CD14-positive monocyte (primary cell): ENCODE data around the gene NAIP. TPM values are rescaled to one million over a fixed set of nuclear protein-coding genes. Genes with fewer than 3 reads are reported as not detected.
"Not testable (repeated sequence)": the region's sequence is repeated elsewhere in the genome, so short reads cannot be mapped to it uniquely, and the experiment has no call there.

Experiments used
- DNase-seq, 3 donors: peaks; one replicate each; pipeline ENCODE4 v3.0.0-alpha.2; 2011 to 2022
- H2AFZ ChIP-seq: 2 replicates; pipeline ENCODE4 v1.6.0; 2012; ENCODE audit warnings: mild to moderate bottlenecking, low read depth, low read length, inconsistent platforms; ENCODE audit not compliant: insufficient read depth, poor library complexity, severe bottlenecking
- H3K27ac ChIP-seq, 2 donors: 1 replicate in 1 of 2; 2 replicates in 1 of 2; pipeline ENCODE4 v1.5.1; 2012 to 2013; ENCODE audit warnings: low read length in 2 of 2, control low read depth in 1 of 2, inconsistent platforms in 1 of 2, low read depth in 1 of 2, mild to moderate bottlenecking in 1 of 2
- H3K27me3 ChIP-seq, 2 donors: one replicate each; pipeline versions ENCODE4 v1.6.0 to v1.6.1; 2011 to 2013; ENCODE audit warnings: low read length in 2 of 2; ENCODE audit not compliant: control insufficient read depth in 2 of 2, insufficient read depth in 2 of 2
- H3K36me3 ChIP-seq, 2 donors: replicated peaks in 1 of 2; 1 replicate in 1 of 2; 2 replicates in 1 of 2; pipeline versions ENCODE4 v1.5.1 to v1.6.1; 2012 to 2013; ENCODE audit warnings: low read length in 2 of 2, control low read depth in 1 of 2, inconsistent platforms in 1 of 2, mild to moderate bottlenecking in 1 of 2; ENCODE audit not compliant: insufficient read depth in 2 of 2, control insufficient read depth in 1 of 2
- H3K4me1 ChIP-seq, 2 donors: 1 replicate in 1 of 2; 2 replicates in 1 of 2; pipeline versions ENCODE4 v1.5.1 to v1.6.1; 2012 to 2013; ENCODE audit warnings: low read length in 2 of 2, control low read depth in 1 of 2, inconsistent platforms in 1 of 2, mild to moderate bottlenecking in 1 of 2, moderate library complexity in 1 of 2; ENCODE audit not compliant: insufficient read depth in 2 of 2, control insufficient read depth in 1 of 2
- H3K4me2 ChIP-seq: replicated peaks from 2 replicates; pipeline ENCODE3; 2012; ENCODE audit warnings: low read length, moderate library complexity, mild to moderate bottlenecking; ENCODE audit not compliant: poor library complexity, severe bottlenecking; ENCODE audit errors: extremely low read depth
- H3K4me3 ChIP-seq, 3 experiments: fragments of 200-600 bp in 1 of 3; sonication (generic) in 1 of 3; replicated peaks in 1 of 3; 1 replicate in 2 of 3; 2 replicates in 1 of 3; pipeline ENCODE4 v1.5.1; 2011 to 2013; ENCODE audit warnings: low read length in 3 of 3, mild to moderate bottlenecking in 3 of 3, control low read depth in 2 of 3, low read depth in 2 of 3, inconsistent platforms in 1 of 3, moderate library complexity in 1 of 3
- H3K79me2 ChIP-seq: 2 replicates; pipeline ENCODE4 v1.6.0; 2012; ENCODE audit warnings: mild to moderate bottlenecking, control low read depth, inconsistent platforms, low read length, moderate library complexity; ENCODE audit not compliant: insufficient read depth
- H3K9ac ChIP-seq: 2 replicates; pipeline ENCODE4 v1.6.0; 2017; ENCODE audit warnings: low read length, mild to moderate bottlenecking; ENCODE audit not compliant: insufficient read depth, poor library complexity, severe bottlenecking
- H3K9me3 ChIP-seq, 2 donors: replicated peaks in 1 of 2; 1 replicate in 1 of 2; 2 replicates in 1 of 2; pipeline versions ENCODE4 v1.5.1 to v1.6.1; 2012 to 2013; ENCODE audit warnings: low read length in 2 of 2, control low read depth in 1 of 2; ENCODE audit not compliant: control insufficient read depth in 1 of 2, insufficient read depth in 1 of 2
- H4K20me1 ChIP-seq: 2 replicates; pipeline ENCODE4 v1.6.0; 2012; ENCODE audit warnings: mild to moderate bottlenecking, low read length, control low read depth, moderate library complexity; ENCODE audit not compliant: insufficient read depth
- H3K27ac Mint-ChIP-seq, 7 donors: one replicate each; pipeline ENCODE4 v1.8.0; 2020; ENCODE audit warnings: mild to moderate bottlenecking in 7 of 7, mixed read lengths in 7 of 7, moderate library complexity in 6 of 7, inconsistent platforms in 2 of 7
- H3K27me3 Mint-ChIP-seq, 3 donors: one replicate each; pipeline ENCODE4 v1.8.0; 2021 to 2022; ENCODE audit warnings: low read depth in 3 of 3, mild to moderate bottlenecking in 3 of 3, mixed read lengths in 3 of 3, moderate library complexity in 3 of 3, inconsistent platforms in 1 of 3
- H3K36me3 Mint-ChIP-seq, 2 donors: one replicate each; pipeline ENCODE4 v1.8.0; 2020; ENCODE audit warnings: mixed read lengths in 2 of 2, inconsistent platforms in 1 of 2, mild to moderate bottlenecking in 1 of 2
- H3K4me1 Mint-ChIP-seq: one replicate; pipeline ENCODE4 v1.8.0; 2020; ENCODE audit warnings: mild to moderate bottlenecking, mixed read lengths
- H3K4me3 Mint-ChIP-seq, 2 donors: one replicate each; pipeline ENCODE4 v1.8.0; 2020; ENCODE audit warnings: mild to moderate bottlenecking in 2 of 2, mixed read lengths in 2 of 2, moderate library complexity in 1 of 2
- H3K9me3 Mint-ChIP-seq, 7 donors: one replicate each; pipeline ENCODE4 v1.8.0; 2020 to 2022; ENCODE audit warnings: mixed read lengths in 7 of 7, mild to moderate bottlenecking in 6 of 7, moderate library complexity in 6 of 7, inconsistent platforms in 2 of 7
- WGBS: methylation state at CpG from one replicate; pipeline ENCODE4 v1.1.5; 2013; ENCODE audit warnings: missing lambda C conversion rate; ENCODE audit not compliant: insufficient coverage; 5-methylcytosine and 5-hydroxymethylcytosine counted together
- intact Hi-C, 2 donors: fragments of 100-400 bp; cut with micrococcal nuclease; formaldehyde crosslinking; loops; one replicate each; pipeline versions ENCODE4 v1.15.0 to v1.15.1; 2023
- polyA minus RNA-seq: library from RNA; depleted of rRNA, polyadenylated mRNA; stranded (reverse); fragments of >200 nt; gene quantifications from 2 replicates; pipeline ENCODE4 v1.2.3, GENCODE V29; 2012
- polyA plus RNA-seq, 3 donors: library from polyadenylated mRNA; depleted of rRNA in 1 of 3; unstranded in 2 of 3; stranded (reverse) in 1 of 3; fragments of 300-500 nt in 2 of 3; fragments of >200 nt in 1 of 3; fragmentation: Illumina TruSeq in 2 of 3; gene quantifications; 1 replicate in 2 of 3; 2 replicates in 1 of 3; pipeline ENCODE4 v1.2.3, GENCODE V29; 2012 to 2021
- total RNA-seq, 12 experiments: library from RNA in 1 of 12; stranded (reverse) in 1 of 12; fragments of 120-200 nt in 1 of 12; gene quantifications; one replicate each; pipeline ENCODE4 v1.2.4 and lab custom pipeline; 2013 to 2026; ENCODE audit warnings: mixed read lengths in 6 of 12, inconsistent platforms in 1 of 12

The NAIP gene
- 153 TPM for total RNA-seq (2013)
- polyA plus RNA-seq (10 to 100 TPM; 76.9 to 83.6 (median 77.9) TPM), polyA minus RNA-seq (55.1 and 66.7 TPM in 2 replicates), total RNA-seq (lab: John Stamatoyannopoulos, UW) (4.9 to 55.8 (median 23.5) reads per million in 11 experiments)

- H3K79me2 ChIP-seq, DNase-seq, H3K9ac ChIP-seq, H3K4me2 ChIP-seq, H3K36me3 ChIP-seq, H3K36me3 Mint-ChIP-seq, H3K27me3 ChIP-seq, H3K9me3 Mint-ChIP-seq, H3K9me3 ChIP-seq, H3K27ac ChIP-seq, H2AFZ ChIP-seq, H3K4me1 ChIP-seq, H3K4me3 Mint-ChIP-seq, H3K27me3 Mint-ChIP-seq, H3K4me1 Mint-ChIP-seq, H4K20me1 ChIP-seq, H3K4me3 ChIP-seq, intact Hi-C loops: not testable (repeated sequence)
- no CpG with 5 or more reads among the region's 8 CpGs for WGBS
- H3K27ac Mint-ChIP-seq = peak within 1 kb of the TSS in 1 of 7 donors; percentile 60
Observed at GRCh38 chr5:71025289-71025953, at the start of gene NAIP. TSS of gene NAIP (minus strand) at chr5:71025339. CDS start at chr5:71012915, 12,424 bp downstream.

DNA sequence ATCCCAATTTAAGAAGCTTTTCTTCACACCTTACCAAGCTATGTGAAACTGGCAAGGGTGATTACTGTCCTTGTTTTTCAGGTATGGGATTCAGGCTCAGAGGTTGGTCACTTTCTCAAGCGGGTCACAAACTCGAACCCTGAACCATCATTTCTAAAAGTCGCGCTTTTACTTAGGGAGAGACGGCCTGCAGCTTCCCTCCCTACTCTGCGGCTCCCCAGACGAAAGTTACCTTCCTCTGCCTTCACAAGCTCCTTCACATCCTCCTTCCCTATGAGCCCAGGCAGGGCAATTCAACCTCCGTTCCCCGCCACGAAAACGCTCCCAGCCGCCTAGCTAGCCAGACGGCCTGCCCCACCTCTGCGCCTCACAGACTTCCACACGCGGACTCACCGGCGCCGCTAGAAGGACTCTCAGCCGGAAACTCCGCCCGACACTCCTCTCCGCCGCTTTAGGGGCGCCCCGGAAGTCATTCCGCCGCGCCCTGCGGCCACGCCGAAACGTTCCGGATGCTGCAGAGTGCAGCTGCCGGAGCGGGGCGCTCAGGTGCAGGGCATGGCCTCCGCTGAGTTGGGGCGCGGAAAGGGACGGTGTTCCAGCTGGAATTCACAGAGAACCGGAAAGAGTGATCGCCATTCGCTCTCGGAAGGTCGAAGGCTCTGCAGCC lies 42.3 kb upstream of the NAIP start, which contains the start of gene GTF2H2:
Gene GTF2H2 (minus strand): TSS at position 415 of the 667 bp plus-strand sequence. CDS start 4,913 bp downstream, outside the sequence.
- H3K36me3 ChIP-seq, H3K4me3 ChIP-seq, H3K4me1 ChIP-seq, H3K9me3 Mint-ChIP-seq, H4K20me1 ChIP-seq, H3K27ac ChIP-seq, H3K4me1 Mint-ChIP-seq, H3K27me3 Mint-ChIP-seq, H2AFZ ChIP-seq, H3K36me3 Mint-ChIP-seq, H3K4me2 ChIP-seq, H3K27ac Mint-ChIP-seq, H3K9ac ChIP-seq, H3K27me3 ChIP-seq, H3K9me3 ChIP-seq, DNase-seq, H3K79me2 ChIP-seq, intact Hi-C loops, H3K4me3 Mint-ChIP-seq: not testable (repeated sequence)
- no CpG with 5 or more reads among the region's 46 CpGs for WGBS

DNA sequence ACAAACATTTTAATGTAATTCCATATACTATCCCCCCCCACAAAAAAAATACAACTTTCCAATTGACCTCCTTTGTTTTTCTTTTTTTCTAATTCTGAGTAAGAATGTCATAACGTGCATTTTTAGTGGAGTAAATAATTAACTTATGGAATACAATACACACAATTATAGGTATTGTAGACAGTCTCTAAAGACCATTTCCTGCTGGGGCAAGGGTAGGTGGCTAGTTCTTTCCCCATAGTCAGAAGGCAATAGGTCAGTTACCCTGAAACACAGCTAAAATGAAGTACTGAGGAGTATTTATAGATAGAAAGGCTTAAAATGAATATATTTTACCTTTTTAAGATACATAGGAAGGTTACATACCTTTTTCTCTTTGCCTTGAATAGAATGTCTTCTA lies 36.2 kb upstream of the NAIP start:
- H3K79me2 ChIP-seq, H3K4me3 ChIP-seq, H3K9ac ChIP-seq, H4K20me1 ChIP-seq, H3K36me3 ChIP-seq, H3K4me1 ChIP-seq, intact Hi-C loops, H3K27me3 ChIP-seq, H3K27ac ChIP-seq, H3K36me3 Mint-ChIP-seq, H3K9me3 Mint-ChIP-seq, H3K27me3 Mint-ChIP-seq, H3K4me3 Mint-ChIP-seq, H2AFZ ChIP-seq, H3K4me1 Mint-ChIP-seq, DNase-seq, H3K27ac Mint-ChIP-seq, H3K4me2 ChIP-seq, H3K9me3 ChIP-seq: not testable (repeated sequence)
- WGBS = no CpG with 5 or more reads among the region's 1 CpG

DNA sequence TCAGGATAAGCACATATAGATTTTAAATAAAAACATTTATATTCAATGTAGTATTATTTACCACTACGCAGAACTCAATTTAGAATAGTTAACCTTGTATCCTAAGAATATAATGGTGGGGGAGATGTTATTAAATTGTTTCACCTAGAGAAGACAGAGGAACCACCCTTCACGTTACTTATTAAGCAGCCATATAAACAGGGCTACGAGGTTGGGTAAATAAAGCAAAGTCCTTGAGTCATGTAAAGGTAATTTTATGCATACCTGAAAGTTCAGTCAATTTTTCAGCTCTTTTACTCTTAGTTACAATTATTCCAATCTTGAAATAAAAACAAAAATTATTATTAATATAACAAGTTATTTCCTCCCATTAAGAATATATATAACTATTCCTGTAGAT lies 34.3 kb upstream of the NAIP start:
- H3K36me3 Mint-ChIP-seq, H3K79me2 ChIP-seq, H3K4me2 ChIP-seq, H3K4me3 ChIP-seq, H3K27me3 ChIP-seq, H3K27me3 Mint-ChIP-seq, H3K27ac ChIP-seq, DNase-seq, H3K9ac ChIP-seq, H3K9me3 ChIP-seq, H3K4me3 Mint-ChIP-seq, intact Hi-C loops, H2AFZ ChIP-seq, H3K36me3 ChIP-seq, H3K9me3 Mint-ChIP-seq, H3K4me1 Mint-ChIP-seq, H4K20me1 ChIP-seq, H3K27ac Mint-ChIP-seq, H3K4me1 ChIP-seq: not testable (repeated sequence)
- no CpG with 5 or more reads among the region's 3 CpGs for WGBS
